Gastroesophageal sphincter (tissue), 4 donors: ENCODE results near the gene TMEM161B. TPM values are rescaled to one million over a fixed set of nuclear protein-coding genes. Genes with fewer than 3 reads are reported as not detected.

Experiments used
- ATAC-seq: fragments of 150-250 bp; one replicate; pipeline ENCODE4 v1.9.1; 2016; ENCODE audit warnings: mild to moderate bottlenecking, moderate library complexity
- H3K27ac ChIP-seq, 4 donors: fragments of 200-600 bp; sonication (generic) in 3 of 4; 1 replicate in 3 of 4; 2 replicates in 1 of 4; pipeline ENCODE4 v1.5.1; 2016 to 2019
- H3K27me3 ChIP-seq: fragments of 200-600 bp; sonication (generic); one replicate; pipeline ENCODE4 v1.5.1; 2019
- H3K36me3 ChIP-seq, 2 donors: fragments of 200-600 bp; sonication (generic); one replicate each; pipeline ENCODE4 v1.5.1; 2019; ENCODE audit warnings: control low read depth in 1 of 2
- H3K4me1 ChIP-seq, 3 donors: fragments of 200-600 bp; sonication (generic); 1 replicate in 2 of 3; 2 replicates in 1 of 3; pipeline ENCODE4 v1.5.1; 2016 to 2019; ENCODE audit warnings: control low read depth in 2 of 3
- H3K4me3 ChIP-seq, 2 donors: fragments of 200-600 bp; sonication (generic); one replicate each; pipeline ENCODE4 v1.5.1; 2019; ENCODE audit warnings: mild to moderate bottlenecking in 1 of 2, moderate library complexity in 1 of 2
- H3K9me3 ChIP-seq, 3 donors: fragments of 200-600 bp; sonication (generic); one replicate each; pipeline ENCODE4 v1.5.1; 2017 to 2019; ENCODE audit warnings: control low read depth in 2 of 3
- CTCF ChIP-seq, 4 experiments: fragments of 200-600 bp in 2 of 4; fragments of 450-650 bp in 2 of 4; sonication (generic) in 1 of 4; IDR thresholded peaks; one replicate each; pipeline ENCODE4 v1.5.1; 2017 to 2019; ENCODE audit warnings: antibody characterized with exemption in 4 of 4, mild to moderate bottlenecking in 2 of 4, moderate library complexity in 2 of 4
- EP300 ChIP-seq: sonication (generic); formaldehyde crosslinking; IDR thresholded peaks from one replicate; pipeline ENCODE4 v1.6.1; 2017; ENCODE audit warnings: antibody characterized with exemption, mild to moderate bottlenecking
- POLR2A ChIP-seq, 2 donors: fragments of 450-650 bp; IDR thresholded peaks; one replicate each; pipeline ENCODE4 v1.6.1; 2017; ENCODE audit warnings: antibody characterized with exemption in 2 of 2, mild to moderate bottlenecking in 2 of 2, moderate library complexity in 1 of 2
- POLR2AphosphoS5 ChIP-seq: sonication (generic); formaldehyde crosslinking; IDR thresholded peaks from one replicate; pipeline ENCODE4 v1.6.1; 2017; ENCODE audit warnings: antibody characterized with exemption
- whole genome bisulfite sequencing, 2 donors: methylation state at CpG; one replicate each; pipeline ENCODE4 v1.1.5; 2018; ENCODE audit warnings: low coverage in 1 of 2; 5-methylcytosine and 5-hydroxymethylcytosine counted together
- total RNA-seq, 4 donors: library from RNA; depleted of rRNA; stranded (reverse); fragments of >200 nt; gene quantifications; one replicate each; pipeline ENCODE4 v1.1.0, GENCODE V29; 2016

The TMEM161B gene
- total RNA-seq, 4 donors from 2014 or later: 7.3 to 24.7 (median 14.9) TPM

DNA sequence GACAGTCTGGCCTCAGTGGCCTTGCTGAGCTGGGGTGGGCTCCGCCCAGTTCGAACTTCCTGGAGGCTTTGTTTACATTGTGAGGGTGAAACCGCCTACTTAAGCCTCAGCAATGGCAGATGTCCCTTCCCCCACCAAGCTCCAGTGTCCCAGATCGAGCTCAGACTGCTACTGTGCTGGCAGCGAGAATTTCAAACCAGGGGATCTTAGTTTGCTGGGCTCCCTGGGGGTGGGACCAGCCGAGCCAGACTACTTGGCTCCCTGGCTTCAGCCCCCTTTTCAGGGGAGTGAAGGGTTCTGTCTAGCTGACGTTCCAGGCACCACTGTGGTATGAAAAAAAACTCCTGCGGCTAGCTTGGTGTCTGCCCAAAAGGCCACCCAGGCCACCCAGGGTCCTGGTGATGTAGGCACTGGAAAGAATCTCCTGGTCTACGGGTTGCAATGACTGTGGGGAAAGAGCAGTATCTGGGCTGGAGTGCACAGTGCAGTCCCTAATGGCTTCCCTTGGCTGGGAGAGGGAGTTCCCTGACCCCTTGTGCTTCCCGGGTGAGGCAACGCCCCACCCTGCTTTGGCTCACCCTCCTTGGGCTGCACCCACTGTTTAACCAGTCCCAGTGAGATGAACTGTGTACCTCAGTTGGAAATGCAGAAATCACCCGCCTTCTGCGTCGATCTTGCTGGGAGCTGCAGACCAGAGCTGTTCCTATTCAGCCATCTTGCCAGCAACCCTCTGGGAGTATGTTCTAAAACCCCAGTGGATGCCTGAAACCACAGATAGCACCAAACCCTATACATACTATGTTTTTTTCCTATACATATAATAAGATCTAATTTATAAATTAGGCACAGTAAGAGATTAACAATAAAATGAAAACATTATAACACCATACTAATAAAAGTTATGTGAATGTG, 95.5 kb downstream of the TMEM161B start:
- no peaks in the 10 kb centered on the region for H3K4me1 ChIP-seq
- WGBS, 2 donors: 75 to 84% methylated on average over 3 to 5 of the region's 14 CpGs
- no peak overlapping the region for H3K27ac ChIP-seq
- H3K27me3 ChIP-seq: peaks cover 25% of the 10 kb centered on the region
- no peak overlapping the region for H3K4me3 ChIP-seq
- TF ChIP-seq POLR2A (IDR thresholded peaks at IDR 0.05) (no peak), CTCF (IDR thresholded peaks at IDR 0.05) (no peak), POLR2AphosphoS5 (no peak), EP300 (no peak)
- peaks cover 0 to 10% (median 0%) of the 10 kb centered on the region in 3 donors for H3K9me3 ChIP-seq
- no peak for ATAC-seq
- H3K36me3 ChIP-seq: no peaks in the 10 kb centered on the region

DNA sequence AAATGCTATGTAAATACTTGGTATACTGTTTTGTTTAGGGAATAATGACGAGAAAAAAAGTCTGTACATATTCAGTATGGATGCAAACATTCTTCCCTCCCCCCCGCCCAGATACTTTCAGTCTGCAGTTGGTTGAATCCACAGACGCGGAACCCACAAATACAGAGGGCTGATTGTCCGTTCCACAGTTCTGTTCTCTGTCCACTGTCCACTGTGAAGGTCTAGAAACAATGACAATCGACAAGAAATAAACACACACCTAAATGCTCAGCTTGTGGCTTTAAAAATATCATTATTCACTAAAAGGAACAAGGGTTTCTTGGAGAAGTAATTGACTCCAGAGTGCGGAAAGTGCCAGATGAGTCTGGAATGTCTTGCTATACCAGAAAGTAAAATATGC, 109.1 kb downstream of the TMEM161B start:
- no peaks in the 10 kb centered on the region for H3K9me3 ChIP-seq
- WGBS, 2 donors: 59 to 75% methylated on average over 4 to 7 of the region's 7 CpGs
- ATAC-seq: no peak
- no peak overlapping the region for H3K4me3 ChIP-seq
- H3K4me1 ChIP-seq: no peaks in the 10 kb centered on the region
- no peaks in the 10 kb centered on the region for H3K36me3 ChIP-seq
- no peak overlapping the region for H3K27ac ChIP-seq
- no peak for TF ChIP-seq EP300
- TF ChIP-seq POLR2AphosphoS5: no peak
- no peak for TF ChIP-seq POLR2A (IDR thresholded peaks at IDR 0.05)
- no peak for TF ChIP-seq CTCF (IDR thresholded peaks at IDR 0.05)
- H3K27me3 ChIP-seq: peaks cover 4% of the 10 kb centered on the region

DNA sequence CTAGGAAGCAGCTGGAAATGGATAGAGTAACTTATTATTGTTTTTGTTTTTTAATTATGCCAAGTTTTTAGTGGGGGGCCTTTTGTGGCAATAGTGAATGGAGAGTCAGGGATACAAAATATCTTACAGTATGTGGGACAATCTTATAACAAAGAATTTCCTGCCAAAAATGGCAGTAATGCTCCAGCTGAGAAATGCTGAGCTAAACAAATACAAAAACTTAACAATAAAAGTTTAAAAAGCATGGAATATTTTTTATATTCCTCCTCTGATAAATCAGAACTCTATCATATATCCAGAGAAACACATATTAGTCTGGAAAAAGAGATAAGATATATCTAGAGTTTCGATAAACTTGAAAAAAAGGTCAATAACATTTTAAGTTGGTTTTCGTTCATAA, 110.6 kb downstream of the TMEM161B start:
- 74 to 84% methylated on average over 2 of the region's 2 CpGs for WGBS, 2 donors
- Histone ChIP-seq H3K36me3 (no peaks in the 10 kb centered on the region), H3K4me1 (no peaks in the 10 kb centered on the region), H3K9me3 (no peaks in the 10 kb centered on the region), H3K27ac (no peak overlapping the region), H3K27me3 (peaks cover 18% of the 10 kb centered on the region), H3K4me3 (no peak overlapping the region)
- TF ChIP-seq EP300: no peak
- no peak for TF ChIP-seq POLR2AphosphoS5
- no peak for TF ChIP-seq CTCF (IDR thresholded peaks at IDR 0.05)
- TF ChIP-seq POLR2A (IDR thresholded peaks at IDR 0.05): no peak
- ATAC-seq: no peak

DNA sequence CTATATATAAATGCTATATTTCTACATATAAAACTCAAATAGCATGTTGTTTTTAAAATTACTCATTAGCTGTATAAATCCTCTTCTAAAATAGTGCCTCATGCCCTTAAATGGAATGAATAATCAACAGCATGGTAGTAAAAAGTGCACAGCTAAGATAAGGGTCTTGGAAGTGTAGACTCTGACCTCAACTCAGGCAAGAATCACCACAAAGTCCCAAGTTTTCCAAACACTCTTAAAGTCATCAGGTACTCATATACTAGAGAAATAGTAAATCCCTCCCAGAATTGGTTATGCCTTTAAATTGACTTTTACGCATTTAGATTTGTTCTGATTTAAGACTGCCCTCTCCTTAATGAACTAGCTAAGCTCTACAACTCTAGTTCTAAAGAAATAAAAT, 113.8 kb downstream of the TMEM161B start:
- H3K4me3 ChIP-seq: no peak overlapping the region
- no peak for ATAC-seq
- no peaks in the 10 kb centered on the region for H3K36me3 ChIP-seq
- no peaks in the 10 kb centered on the region for H3K4me1 ChIP-seq
- peaks cover 0 to 7% (median 0%) of the 10 kb centered on the region in 3 donors for H3K9me3 ChIP-seq
- TF ChIP-seq CTCF (IDR thresholded peaks at IDR 0.05) (no peak), POLR2AphosphoS5 (no peak), EP300 (no peak), POLR2A (IDR thresholded peaks at IDR 0.05) (no peak)
- 92 to 94% methylated on average over 1 of the region's 1 CpG for WGBS, 2 donors
- peaks cover 27% of the 10 kb centered on the region for H3K27me3 ChIP-seq
- no peak overlapping the region for H3K27ac ChIP-seq

GRCh38 chr5:88150747-88151146, 117.9 kb downstream of the TMEM161B start:
- peaks cover 0 to 7% (median 0%) of the 10 kb centered on the region in 3 donors for H3K9me3 ChIP-seq
- no peak for ATAC-seq

More at GRCh38 chr5:88150747-88151146, 117.9 kb downstream of the TMEM161B start:
- Histone ChIP-seq H3K4me3 (no peak overlapping the region), H3K36me3 (no peaks in the 10 kb centered on the region), H3K4me1 (peaks cover 0 to 6% (median 0%) of the 10 kb centered on the region in 3 donors), H3K27ac (no peak overlapping the region), H3K27me3 (peaks cover 42% of the 10 kb centered on the region)
- TF ChIP-seq CTCF (IDR thresholded peaks at IDR 0.05): no peak
- TF ChIP-seq POLR2AphosphoS5: no peak
- TF ChIP-seq POLR2A (IDR thresholded peaks at IDR 0.05): no peak
- TF ChIP-seq EP300: no peak
